PC-3 (cell line): ENCODE measurements around the gene GDF2.

Experiments
- EZH2 ChIP-seq: fragments of 300-600 bp; sonication (generic); IDR thresholded peaks from one replicate; pipeline ENCODE4 v1.6.1; 2017; ENCODE audit warnings: antibody characterized with exemption, mild to moderate bottlenecking, low read length; ENCODE audit not compliant: unreplicated experiment
- EZH2phosphoT487 ChIP-seq: fragments of 300-600 bp; sonication (generic); IDR thresholded peaks from 2 replicates; pipeline ENCODE4 v1.6.1; 2018; ENCODE audit warnings: mild to moderate bottlenecking, antibody characterized with exemption, low read length, borderline replicate concordance
- TF ChIP-seq, protein P1 (sequence below): fragments of 300-600 bp; sonication (generic); conservative IDR thresholded peaks from 2 replicates; pipeline ENCODE4 v1.5.1; 2017; ENCODE audit warnings: antibody characterized with exemption, low read depth, mild to moderate bottlenecking, low read length

GRCh38 chr10:47357131-47357582 lies 34.9 kb downstream of the GDF2 start:
- TF ChIP-seq, protein P1, sequence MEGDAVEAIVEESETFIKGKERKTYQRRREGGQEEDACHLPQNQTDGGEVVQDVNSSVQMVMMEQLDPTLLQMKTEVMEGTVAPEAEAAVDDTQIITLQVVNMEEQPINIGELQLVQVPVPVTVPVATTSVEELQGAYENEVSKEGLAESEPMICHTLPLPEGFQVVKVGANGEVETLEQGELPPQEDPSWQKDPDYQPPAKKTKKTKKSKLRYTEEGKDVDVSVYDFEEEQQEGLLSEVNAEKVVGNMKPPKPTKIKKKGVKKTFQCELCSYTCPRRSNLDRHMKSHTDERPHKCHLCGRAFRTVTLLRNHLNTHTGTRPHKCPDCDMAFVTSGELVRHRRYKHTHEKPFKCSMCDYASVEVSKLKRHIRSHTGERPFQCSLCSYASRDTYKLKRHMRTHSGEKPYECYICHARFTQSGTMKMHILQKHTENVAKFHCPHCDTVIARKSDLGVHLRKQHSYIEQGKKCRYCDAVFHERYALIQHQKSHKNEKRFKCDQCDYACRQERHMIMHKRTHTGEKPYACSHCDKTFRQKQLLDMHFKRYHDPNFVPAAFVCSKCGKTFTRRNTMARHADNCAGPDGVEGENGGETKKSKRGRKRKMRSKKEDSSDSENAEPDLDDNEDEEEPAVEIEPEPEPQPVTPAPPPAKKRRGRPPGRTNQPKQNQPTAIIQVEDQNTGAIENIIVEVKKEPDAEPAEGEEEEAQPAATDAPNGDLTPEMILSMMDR = no peak
- TF ChIP-seq EZH2 (no peak), EZH2phosphoT487 (no peak)
